Right renal pelvis (tissue), 4 donors: ENCODE measurements around the gene BRSK1. TPM values are rescaled to one million over a fixed set of nuclear protein-coding genes. Genes with fewer than 3 reads are reported as not detected.
A peak's percentile ranks its signal among the peaks of the same experiment; 100 is the strongest.

Experiments
- DNase-seq, 4 donors: peaks; one replicate each; pipeline ENCODE4 v3.0.0-alpha.2; 2013; ENCODE audit warnings: low read depth in 4 of 4, low spot score in 3 of 4, missing footprints in 1 of 4
- polyA plus RNA-seq, 4 donors: library from polyadenylated mRNA; unstranded; fragments of 120-200 nt; gene quantifications; one replicate each; pipeline ENCODE4 v1.2.1, GENCODE V29; 2013; ENCODE audit not compliant: insufficient read length in 4 of 4

BRSK1 gene
- polyA plus RNA-seq, 4 donors, result 14.1 to 16.7 (median 16.2) TPM

GRCh38 chr19:55301459-55302317 lies 17.9 kb downstream of the BRSK1 start:
- peak; percentile 61 to 82 (median 72) for DNase-seq

- no peak for DNase-seq
These were observed 18.5 kb downstream of the BRSK1 start for GRCh38 chr19:55302318-55302703.

GRCh38 chr19:55303477-55303876 lies 19.7 kb downstream of the BRSK1 start:
- no peak for DNase-seq

DNA sequence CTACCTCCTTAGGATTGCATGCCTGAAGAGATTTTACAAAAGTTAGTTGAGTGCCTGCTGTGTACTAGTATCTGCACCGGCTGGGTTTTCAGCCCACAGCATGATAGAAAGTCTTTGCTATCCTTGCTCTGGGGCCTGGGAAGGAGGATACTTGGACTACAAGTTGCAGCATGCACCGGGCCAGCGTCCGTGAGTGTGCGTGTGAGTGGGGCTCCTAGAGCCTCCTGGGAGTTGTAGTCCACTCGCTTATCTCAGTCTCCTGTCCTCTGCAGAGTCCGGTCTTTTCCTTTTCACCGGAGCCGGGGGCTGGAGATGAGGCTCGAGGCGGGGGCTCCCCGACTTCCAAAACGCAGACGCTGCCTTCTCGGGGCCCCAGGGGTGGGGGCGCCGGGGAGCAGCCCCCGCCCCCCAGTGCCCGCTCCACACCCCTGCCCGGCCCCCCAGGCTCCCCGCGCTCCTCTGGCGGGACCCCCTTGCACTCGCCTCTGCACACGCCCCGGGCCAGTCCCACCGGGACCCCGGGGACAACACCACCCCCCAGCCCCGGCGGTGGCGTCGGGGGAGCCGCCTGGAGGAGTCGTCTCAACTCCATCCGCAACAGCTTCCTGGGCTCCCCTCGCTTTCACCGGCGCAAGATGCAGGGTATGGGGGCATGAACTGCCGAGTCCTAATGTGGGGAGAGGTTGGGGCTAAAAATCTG lies 20.6 kb downstream of the BRSK1 start:
- no peak for DNase-seq

DNA sequence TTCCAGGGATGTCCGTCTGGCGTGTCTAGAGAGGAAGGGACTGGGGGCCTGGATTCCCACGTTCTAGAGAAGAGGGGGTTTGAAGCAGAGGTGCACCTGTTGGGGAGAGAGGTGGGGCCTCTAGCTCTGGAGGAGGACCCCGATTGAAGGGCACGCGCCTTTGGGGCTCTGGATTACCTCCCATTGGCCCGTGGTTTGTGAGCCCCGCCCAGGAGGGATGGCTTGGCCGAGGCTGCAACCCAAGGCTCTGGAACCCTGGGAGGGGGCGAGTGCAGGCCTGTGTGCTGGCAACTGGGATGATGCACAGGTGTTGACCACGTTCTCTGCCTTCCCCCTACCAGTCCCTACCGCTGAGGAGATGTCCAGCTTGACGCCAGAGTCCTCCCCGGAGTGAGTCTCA lies 21.2 kb downstream of the BRSK1 start:
- no peak for DNase-seq

DNA sequence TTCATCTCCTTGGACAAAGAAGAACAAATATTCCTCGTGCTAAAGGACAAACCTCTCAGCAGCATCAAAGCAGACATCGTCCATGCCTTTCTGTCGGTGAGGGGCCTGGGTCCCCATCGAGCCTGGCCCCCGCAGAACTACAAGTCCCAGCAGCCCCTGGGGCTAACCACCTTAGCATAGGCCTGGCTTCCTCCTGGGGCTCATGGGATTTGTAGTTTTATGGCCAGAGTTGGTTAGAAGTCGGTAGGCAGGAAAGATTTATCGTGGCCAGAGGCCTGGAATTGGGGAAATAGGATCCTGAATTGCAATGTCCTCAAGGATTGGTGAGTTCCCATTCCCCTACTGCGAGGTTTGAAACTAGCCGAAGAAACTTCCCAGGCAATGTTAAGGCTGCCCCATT lies 21.7 kb downstream of the BRSK1 start:
- no peak for DNase-seq

DNA sequence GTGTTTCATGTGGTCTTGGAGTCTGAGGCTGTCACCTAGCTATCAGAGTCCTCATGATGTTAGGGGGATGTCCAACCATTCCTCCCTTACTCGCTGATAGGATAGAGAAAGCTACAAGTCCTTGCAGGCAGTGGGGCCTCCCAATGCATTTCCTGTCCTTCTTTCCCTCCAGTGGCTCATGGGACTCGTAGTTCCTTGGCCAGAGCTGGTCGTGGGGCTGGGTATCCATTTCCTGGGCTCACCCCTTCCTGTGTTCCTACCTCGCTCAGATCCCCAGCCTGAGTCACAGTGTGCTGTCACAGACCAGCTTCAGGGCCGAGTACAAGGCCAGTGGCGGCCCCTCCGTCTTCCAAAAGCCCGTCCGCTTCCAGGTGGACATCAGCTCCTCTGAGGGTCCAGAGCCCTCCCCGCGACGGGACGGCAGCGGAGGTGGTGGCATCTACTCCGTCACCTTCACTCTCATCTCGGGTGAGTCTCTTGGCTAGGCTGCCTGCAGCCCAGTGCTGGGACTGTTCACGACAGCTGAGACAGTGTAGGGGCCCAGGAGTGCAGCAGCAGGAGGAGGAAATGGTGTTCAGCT lies 22.3 kb downstream of the BRSK1 start:
- DNase-seq, result no peak

GRCh38 chr19:55306712-55307111 lies 22.9 kb downstream of the BRSK1 start:
- no peak for DNase-seq

- no peak for DNase-seq
These were observed 24.5 kb downstream of the BRSK1 start for GRCh38 chr19:55308281-55308680.

- no peak for DNase-seq
These were observed 25.7 kb downstream of the BRSK1 start for GRCh38 chr19:55309448-55309847.

- DNase-seq, result no peak
These were observed 26.7 kb downstream of the BRSK1 start for GRCh38 chr19:55310498-55310897.

DNA sequence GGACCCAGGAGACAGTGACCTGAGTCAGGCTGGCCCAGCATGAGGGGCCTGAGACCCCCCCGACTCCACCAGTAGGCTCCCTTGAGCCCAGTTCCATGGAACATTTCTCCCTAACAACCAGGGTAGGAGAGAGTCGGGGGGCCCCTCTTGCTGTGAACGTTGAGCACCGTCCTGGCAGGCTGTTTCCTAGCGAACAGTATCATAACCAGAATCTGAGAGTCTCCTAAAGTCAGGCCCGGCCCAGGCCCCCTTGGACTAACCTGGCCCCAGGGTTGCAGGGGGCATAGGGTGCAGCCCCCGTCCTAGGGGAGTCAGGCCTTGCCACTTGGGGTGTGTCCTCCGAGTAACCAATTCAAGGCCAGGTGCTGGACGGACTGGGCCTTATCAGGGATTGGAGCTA lies 27.6 kb downstream of the BRSK1 start:
- DNase-seq, result no peak

GRCh38 chr19:55311797-55312196 lies 28.0 kb downstream of the BRSK1 start:
- DNase-seq, result no peak

DNA sequence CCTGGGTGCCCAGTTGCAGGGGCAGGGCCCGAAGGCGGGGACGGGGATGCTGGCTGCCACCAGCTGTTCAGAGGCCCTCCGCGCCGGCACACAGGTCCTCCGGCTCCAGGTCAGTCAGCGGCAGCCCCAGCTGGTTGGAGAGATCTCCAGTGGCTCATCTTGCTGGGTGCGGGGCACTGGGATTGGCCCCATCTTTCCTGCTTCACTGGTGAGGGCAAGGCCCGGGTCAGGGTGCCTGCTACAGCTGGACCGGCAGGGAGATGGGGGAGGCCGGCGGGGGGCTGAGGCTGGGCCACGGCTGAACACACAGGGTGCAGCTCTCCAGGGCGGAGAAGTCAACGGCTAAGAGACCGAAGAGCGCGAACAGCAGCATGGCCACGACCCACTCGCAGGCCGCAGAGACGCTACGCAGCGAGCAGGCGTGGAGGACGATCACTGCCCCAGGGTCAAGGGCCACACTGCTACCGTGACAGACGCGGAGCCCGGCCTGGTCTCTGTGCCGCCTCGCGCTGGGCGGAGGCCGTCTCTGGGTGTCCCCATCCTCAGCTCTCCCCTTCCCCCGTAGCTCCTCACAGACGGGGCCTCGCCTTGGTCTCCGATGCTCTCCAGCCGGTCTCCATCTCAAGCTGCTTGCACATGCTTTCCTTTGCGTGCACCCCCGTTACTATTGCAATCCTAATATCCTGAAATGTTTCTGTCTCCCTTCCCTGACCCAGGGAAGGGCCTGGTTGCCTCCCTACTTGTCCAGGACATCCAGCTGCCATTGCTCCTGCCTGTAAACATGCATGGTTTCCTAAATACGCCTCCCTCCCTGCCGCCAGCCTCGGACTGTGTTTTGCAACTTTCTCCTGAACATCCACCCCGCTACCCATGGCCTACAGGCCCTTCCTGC lies 29.1 kb downstream of the BRSK1 start:
- no peak for DNase-seq

DNA sequence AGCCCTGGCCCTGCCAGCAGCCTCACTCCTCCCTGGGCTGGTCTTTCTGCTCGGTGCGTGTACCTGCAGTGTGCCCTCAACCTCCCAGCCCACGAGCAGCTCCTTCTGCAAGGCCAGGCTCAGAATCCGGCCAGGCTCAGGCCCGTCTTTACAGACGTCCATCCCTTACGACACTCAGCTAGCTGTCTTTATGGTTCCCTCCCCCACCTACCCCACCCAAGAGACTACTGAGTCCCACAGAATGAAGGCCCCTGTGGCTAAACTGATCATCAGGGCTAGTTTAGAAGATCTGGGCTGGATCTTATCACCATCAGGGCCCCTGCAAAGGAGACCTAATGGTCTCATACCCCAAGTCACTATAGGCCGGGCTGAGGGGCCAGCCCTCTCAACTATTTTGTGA lies 30.6 kb downstream of the BRSK1 start:
- no peak for DNase-seq

GRCh38 chr19:55315956-55316525 lies 32.2 kb downstream of the BRSK1 start:
- no peak for DNase-seq

GRCh38 chr19:55316646-55317045 lies 32.8 kb downstream of the BRSK1 start:
- no peak for DNase-seq

GRCh38 chr19:55319785-55320184 lies 36.0 kb downstream of the BRSK1 start:
- DNase-seq, result no peak

GRCh38 chr19:55320844-55321419 lies 37.1 kb downstream of the BRSK1 start:
- no peak for DNase-seq
